NCI-H524 treated with DMSO at 0.1 percent for 48 hours (cell line): Measurements from ENCODE around the gene FLOT1.
A peak's percentile ranks its signal among the peaks of the same experiment; 100 is the strongest.

Experiments used
- DNase-seq: peaks from one replicate; lab custom pipeline; 2025; lab: John Stamatoyannopoulos, UW

The FLOT1 gene, protein sequence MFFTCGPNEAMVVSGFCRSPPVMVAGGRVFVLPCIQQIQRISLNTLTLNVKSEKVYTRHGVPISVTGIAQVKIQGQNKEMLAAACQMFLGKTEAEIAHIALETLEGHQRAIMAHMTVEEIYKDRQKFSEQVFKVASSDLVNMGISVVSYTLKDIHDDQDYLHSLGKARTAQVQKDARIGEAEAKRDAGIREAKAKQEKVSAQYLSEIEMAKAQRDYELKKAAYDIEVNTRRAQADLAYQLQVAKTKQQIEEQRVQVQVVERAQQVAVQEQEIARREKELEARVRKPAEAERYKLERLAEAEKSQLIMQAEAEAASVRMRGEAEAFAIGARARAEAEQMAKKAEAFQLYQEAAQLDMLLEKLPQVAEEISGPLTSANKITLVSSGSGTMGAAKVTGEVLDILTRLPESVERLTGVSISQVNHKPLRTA

DNA sequence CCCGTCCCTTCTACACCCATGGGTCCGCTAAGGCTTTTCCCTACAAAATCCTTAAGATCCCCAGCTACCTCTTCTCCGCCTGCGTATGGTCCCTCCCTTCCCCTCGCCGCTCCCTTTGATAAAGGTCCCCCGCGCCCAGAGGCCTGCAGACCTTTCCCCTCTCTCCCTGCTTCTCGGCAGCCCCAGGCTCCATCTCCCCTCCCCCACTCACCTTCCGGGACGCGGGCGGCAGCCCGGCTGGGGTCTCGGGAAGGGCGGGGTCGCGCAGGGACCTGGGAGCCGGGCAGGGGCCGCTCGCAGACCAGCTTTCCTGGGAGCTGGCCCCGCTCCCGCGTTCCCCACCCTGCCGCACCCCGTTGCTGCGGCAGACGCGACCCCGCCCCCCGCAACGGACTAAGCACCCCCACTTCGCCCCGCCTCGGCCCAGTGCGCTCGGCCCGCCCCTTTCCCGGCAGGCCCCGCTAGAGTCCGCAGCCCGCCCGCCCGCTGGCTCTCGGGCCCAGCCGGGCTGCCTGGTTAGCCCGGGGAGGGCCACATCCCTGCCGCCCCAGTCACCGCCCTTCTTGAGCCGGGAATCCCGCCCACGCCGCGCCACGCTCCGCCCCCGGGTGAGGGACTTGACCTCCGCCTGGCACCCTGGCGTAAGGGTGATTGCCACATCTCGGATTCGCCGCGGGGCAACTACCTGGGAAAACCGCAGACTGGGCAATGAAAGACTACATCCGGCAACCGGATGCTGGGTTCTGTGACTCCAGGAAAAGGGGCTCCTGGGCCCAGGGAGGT lies at the start of gene FLOT1:
TSS of gene FLOT1 (minus strand) at position 372 of the 783 bp plus-strand sequence. CDS start 498 bp downstream, outside the sequence.
- DNase-seq: peak; percentile 34

- DNase-seq: no peak
Measured at GRCh38 chr6:30790724-30791383, 48.4 kb upstream of the FLOT1 start.

DNA sequence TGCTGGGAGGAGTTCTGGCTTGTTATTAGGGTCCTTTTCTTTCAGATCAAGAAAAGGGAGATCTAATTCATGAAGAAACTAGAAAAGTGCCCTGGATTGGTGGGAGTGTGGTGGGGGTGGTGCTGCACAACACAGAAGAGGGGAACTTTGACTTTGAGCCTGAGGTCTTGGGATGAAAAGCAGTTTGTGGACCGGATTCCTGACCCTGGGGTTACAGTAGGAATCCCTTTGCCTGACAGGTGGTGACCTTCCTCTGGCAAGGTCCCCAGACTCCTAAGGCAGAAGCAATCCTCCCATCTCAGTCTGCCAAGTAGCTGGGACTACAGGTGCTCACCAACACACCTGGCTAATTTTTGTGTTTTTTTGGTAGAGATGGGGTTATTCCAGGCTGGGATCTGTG lies 47.1 kb upstream of the FLOT1 start:
- no peak for DNase-seq

- no peak for DNase-seq
Measured at GRCh38 chr6:30787954-30788353, 45.5 kb upstream of the FLOT1 start.

DNA sequence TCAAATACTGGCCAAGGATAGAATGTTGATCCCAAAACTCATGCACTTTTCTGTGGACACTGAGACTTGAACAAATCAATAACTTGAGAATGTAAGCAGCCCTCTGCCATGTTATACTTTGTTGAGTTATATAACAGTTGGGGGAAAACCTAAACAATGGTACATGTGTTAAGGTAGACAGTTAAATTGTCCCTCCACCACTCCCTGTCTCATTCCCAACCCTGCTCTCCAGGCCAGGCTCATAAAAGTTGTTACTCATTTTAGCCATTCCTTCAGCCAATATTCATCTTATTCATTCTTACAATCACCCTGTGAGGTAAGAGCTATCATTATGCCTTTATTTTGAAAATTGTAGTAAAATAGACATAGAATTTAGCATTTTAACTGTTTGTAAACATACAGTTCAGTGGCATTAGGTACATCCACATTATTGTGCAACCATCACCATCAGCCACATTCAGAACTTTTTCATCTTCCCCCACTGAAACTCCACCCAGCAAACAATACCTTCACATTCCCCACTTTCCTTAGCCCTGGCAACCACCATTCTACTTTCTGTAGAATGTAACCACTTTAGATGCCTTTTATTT lies 40.0 kb upstream of the FLOT1 start:
- DNase-seq: no peak

DNA sequence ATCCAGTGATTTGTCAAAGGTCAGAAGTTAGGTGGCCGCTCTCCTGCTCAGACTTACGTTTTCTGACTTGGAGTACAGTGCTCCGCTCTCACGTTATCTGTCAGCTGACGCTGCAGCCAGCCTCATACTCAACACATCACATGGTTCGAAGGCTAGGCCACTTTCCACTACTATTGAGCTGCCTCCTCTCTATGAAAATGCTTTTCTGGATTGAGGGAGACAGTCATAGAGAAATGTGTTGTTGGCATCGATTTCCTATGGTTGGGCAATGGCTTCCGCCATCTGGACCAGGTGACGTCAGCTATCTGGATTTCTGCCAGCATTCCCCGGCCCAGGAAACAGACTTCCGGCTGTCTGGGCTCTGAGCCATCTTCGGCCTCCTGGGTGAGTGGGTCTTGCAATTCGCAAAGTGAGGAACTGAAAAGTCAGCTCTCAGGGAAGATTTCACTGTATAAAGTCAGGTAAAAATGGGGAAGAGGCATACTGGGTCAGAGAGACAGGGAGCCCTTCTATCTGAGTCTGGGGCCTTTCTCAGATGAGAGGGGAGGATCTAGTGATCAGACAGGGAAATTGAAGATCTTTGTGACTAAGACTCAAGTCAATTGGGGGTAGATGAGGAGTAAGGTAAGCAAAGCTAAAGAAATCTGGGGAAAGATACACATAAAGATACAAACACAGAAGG lies 39.4 kb upstream of the FLOT1 start:
- peak; percentile 75 for DNase-seq

GRCh38 chr6:30781395-30781742 lies 38.9 kb upstream of the FLOT1 start:
- DNase-seq: no peak

DNA sequence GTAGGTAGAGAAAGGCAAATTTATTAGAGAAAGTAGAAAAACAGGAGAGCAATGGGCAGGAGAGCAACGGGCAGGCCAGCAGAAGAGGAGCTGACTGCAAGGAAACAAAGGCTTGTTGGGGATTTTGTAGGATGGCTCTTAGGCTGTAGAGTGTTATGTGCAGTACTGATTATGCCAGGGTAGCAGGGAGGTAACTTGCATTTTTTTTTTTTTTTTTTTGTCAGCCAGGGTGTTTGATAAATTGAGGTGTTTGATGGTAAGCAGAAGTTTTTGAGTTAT lies 38.1 kb upstream of the FLOT1 start:
- no peak for DNase-seq

DNA sequence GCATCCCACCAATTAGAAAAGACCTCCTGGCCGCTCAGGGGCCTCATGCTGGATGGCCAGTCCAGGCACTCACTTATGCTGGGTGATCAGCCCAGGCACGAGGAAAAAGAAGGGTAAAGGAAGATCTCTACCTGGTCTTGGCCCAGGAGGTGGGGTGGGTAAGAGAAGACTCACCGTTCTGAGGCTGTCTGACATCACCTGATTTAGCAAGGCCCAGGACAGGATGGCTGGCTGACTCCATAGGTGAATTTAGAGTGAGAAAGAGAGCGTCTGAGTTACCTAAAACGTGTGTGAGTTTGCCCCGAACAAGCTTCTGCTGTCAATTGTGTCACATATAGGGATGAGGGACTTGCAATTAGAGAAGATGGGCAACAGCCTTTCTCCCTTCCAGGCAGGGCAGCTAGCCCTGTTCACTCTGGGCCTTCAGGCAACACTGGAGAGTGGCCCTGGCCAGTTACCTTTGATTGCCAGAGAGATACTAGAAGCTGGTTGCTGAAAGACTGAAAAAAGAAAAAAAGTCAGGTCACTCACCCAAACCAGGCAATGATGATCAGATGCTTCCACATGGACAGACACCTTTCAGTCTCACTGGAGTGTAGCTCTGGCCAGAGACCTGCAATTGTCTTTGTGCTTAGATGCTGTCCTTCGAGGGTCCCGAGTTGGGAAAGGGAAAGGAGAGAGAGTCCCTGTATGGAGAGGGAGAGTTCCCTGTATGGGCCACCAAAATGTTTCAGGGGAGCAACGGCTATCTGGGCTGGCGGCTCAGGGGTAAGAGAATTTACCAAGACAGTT lies 37.6 kb upstream of the FLOT1 start:
- no peak for DNase-seq

GRCh38 chr6:30778001-30778635 lies 35.6 kb upstream of the FLOT1 start:
- DNase-seq: no peak

DNA sequence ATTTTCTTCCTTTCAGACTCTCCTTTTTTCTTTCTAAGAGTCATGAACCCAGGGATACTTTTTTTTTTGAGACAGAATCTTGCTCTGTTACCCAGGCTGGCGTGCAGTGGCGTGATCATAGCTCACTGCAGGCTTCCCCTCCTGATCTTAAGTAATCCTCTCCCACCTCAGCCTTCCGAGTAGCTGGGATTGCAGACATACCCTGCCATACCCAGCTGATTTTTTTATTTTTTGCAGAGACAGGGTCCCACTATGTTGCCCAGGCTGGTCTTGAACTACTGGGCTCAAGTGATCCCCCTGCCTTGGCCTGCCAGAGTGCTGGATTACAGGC lies 34.6 kb upstream of the FLOT1 start:
- no peak for DNase-seq

GRCh38 chr6:30776390-30777154 lies 34.1 kb upstream of the FLOT1 start:
- no peak for DNase-seq

DNA sequence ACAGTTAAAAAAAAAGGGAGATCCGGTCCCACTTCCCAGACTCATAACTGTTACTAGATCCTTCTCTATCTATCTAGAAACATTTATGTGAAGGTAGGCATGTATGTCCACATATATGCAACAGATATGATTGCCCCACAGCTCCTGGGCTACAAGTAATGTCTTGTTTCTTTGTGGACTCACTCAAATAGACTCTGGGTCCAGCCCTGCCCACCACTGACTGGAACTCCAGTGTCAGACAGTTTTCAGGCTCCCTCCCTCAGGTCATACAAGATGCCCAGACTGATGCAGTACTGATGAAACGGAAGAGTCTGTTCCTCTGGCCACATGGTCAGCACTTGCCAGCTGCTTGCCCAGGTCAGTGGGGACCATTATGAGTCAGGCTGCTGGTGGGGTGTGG lies 32.6 kb upstream of the FLOT1 start:
- no peak for DNase-seq

DNA sequence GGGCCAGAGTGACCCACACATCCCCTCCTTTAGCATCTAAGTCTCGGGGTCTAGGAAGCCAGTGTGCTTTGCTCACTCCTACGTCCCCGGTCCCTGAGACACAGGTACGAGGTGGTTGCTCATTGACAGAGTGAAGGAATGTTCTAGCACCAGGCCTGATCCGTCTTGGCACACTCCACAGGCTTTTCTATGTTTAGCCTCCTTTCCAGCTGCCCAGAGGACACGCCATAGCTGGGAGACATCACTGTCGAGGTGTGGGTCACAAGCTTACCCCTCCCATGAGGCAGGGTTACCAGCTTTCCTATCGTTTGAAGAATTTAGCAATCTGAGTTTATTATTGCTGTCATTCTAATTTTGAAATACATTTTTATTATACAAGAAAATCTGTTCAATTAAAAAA lies 32.2 kb upstream of the FLOT1 start:
- no peak for DNase-seq

DNA sequence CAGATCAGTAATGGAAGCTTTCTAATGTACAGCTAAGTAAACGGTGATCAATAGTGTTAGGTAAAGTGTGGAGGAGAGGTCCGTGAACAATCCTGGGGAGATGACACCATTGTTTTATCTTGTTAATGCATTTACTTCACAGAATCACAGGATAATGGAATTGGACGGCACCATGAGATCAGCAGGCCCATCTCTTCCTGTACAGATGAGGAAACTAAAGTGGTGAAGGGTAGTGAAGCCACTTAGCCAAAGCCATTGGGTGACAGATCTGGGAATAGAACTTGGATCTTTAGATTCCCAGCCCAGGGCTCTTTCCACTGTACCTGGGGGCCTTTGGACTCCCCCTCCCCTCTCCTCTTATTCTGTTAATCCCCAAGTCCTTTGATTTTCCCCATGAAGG lies 28.1 kb upstream of the FLOT1 start:
- no peak for DNase-seq

GRCh38 chr6:30769853-30770524 lies 27.5 kb upstream of the FLOT1 start:
- DNase-seq: no peak

- DNase-seq: no peak
Measured at GRCh38 chr6:30769088-30769852, 26.8 kb upstream of the FLOT1 start.

- DNase-seq: no peak
Measured at GRCh38 chr6:30768634-30769087, 26.2 kb upstream of the FLOT1 start.

GRCh38 chr6:30767944-30768301 lies 25.4 kb upstream of the FLOT1 start:
- no peak for DNase-seq
